Cardiac fibroblast (primary cell): ENCODE data around the gene IFNL3.

Experiments used
- DNase-seq, 2 donors: peaks; one replicate each; pipeline versions ENCODE4 v3.0.0 to v3.0.0-alpha.2; 2010; ENCODE audit warnings: low read depth in 2 of 2
- H3K4me3 ChIP-seq, 2 donors: replicated peaks in 1 of 2; 1 replicate in 1 of 2; 2 replicates in 1 of 2; pipeline ENCODE4 v1.5.1; 2011; ENCODE audit warnings: low read depth in 2 of 2, low read length in 2 of 2, mild to moderate bottlenecking in 2 of 2, moderate library complexity in 1 of 2
- CTCF ChIP-seq: IDR thresholded peaks from one replicate; pipeline ENCODE4 v1.5.1; 2011; ENCODE audit warnings: low read depth, mild to moderate bottlenecking, low read length, inconsistent platforms

The IFNL3 gene

GRCh38 chr19:39262496-39262895 is 17.7 kb upstream of the IFNL3 start:
- no peak for TF ChIP-seq CTCF
- DNase-seq = no peak

GRCh38 chr19:39261704-39262103 is 16.9 kb upstream of the IFNL3 start:
- H3K4me3 ChIP-seq = no peak overlapping the region
- no peak for TF ChIP-seq CTCF
- no peak for DNase-seq

More at GRCh38 chr19:39262496-39262895, 17.7 kb upstream of the IFNL3 start:
- no peak overlapping the region for H3K4me3 ChIP-seq

GRCh38 chr19:39257227-39257626 is 12.4 kb upstream of the IFNL3 start:
- DNase-seq = no peak
- H3K4me3 ChIP-seq = no peak overlapping the region
- no peak for TF ChIP-seq CTCF

- no peak for TF ChIP-seq CTCF
- H3K4me3 ChIP-seq = no peak overlapping the region
- DNase-seq = no peak
These were observed 9.9 kb upstream of the IFNL3 start for GRCh38 chr19:39254531-39255345.

GRCh38 chr19:39253374-39254149 is 8.8 kb upstream of the IFNL3 start:
- TF ChIP-seq CTCF = no peak
- no peak overlapping the region for H3K4me3 ChIP-seq
- DNase-seq = no peak

- H3K4me3 ChIP-seq = no peak overlapping the region
- no peak for TF ChIP-seq CTCF
- DNase-seq = no peak
These were observed 7.7 kb upstream of the IFNL3 start for GRCh38 chr19:39252458-39252857.
